ENCODE results near the gene SPATA18. TPM values are rescaled to one million over a fixed set of nuclear protein-coding genes. Genes with fewer than 3 reads are reported as not detected.

SPATA18 gene
- total RNA-seq, 1 experiment from 2014 or later: 0.13 TPM

- Histone ChIP-seq H3K27me3 (ENCODE audit: insufficient read depth, low read depth) (no peaks in the 10 kb centered on the region), H3K36me3 (ENCODE audit: low read depth) (no peaks in the 10 kb centered on the region), H3K9me3 (ENCODE audit: insufficient read depth, low read depth) (no peaks in the 10 kb centered on the region), H3K9me2 (ENCODE audit: insufficient read depth) (no peaks in the 10 kb centered on the region), H3K4me1 (replicated peaks; ENCODE audit: insufficient read depth) (no peaks in the 10 kb centered on the region), H2AFZ (no peak overlapping the region), H4K20me1 (ENCODE audit: insufficient read depth) (no peaks in the 10 kb centered on the region), H3K79me2 (ENCODE audit: low read depth) (no peaks in the 10 kb centered on the region), H3K4me3 (no peak overlapping the region), H3K4me2 (no peak overlapping the region), H3F3A (ENCODE audit: insufficient read depth, low read depth) (no peaks in the 10 kb centered on the region), H3K27ac (no peak overlapping the region)
- no peak for DNase-seq
- intact Hi-C loops (cut with micrococcal nuclease; ENCODE audit: unreplicated experiment): no loop called here
- ChIA-PET CTCF (no interaction called here), POLR2A (ENCODE audit: unreplicated experiment) (no interaction called here)
- BruUV-seq (replicated peaks): no TSS peak
- TF ChIP-seq EZH2 (IDR thresholded peaks at IDR 0.05; ENCODE audit: low read depth) (no peak), CTCF (conservative IDR thresholded peaks at IDR 0.05) (no peak)
Measured at GRCh38 chr4:52091801-52092200, 40.7 kb downstream of the SPATA18 start.

- Histone ChIP-seq H3K4me2 (no peak overlapping the region), H3K79me2 (ENCODE audit: low read depth) (no peaks in the 10 kb centered on the region), H3K27ac (no peak overlapping the region), H3K4me3 (no peak overlapping the region), H3F3A (ENCODE audit: insufficient read depth, low read depth) (no peaks in the 10 kb centered on the region), H2AFZ (no peak overlapping the region), H3K27me3 (ENCODE audit: insufficient read depth, low read depth) (no peaks in the 10 kb centered on the region), H3K9me2 (ENCODE audit: insufficient read depth) (no peaks in the 10 kb centered on the region), H3K9me3 (ENCODE audit: insufficient read depth, low read depth) (no peaks in the 10 kb centered on the region), H4K20me1 (ENCODE audit: insufficient read depth) (no peaks in the 10 kb centered on the region), H3K4me1 (replicated peaks; ENCODE audit: insufficient read depth) (no peaks in the 10 kb centered on the region), H3K36me3 (ENCODE audit: low read depth) (no peaks in the 10 kb centered on the region)
- CTCF ChIA-PET: no interaction called here
- intact Hi-C loops (cut with micrococcal nuclease; ENCODE audit: unreplicated experiment): no loop called here
- POLR2A ChIA-PET (ENCODE audit: unreplicated experiment): no interaction called here
- TF ChIP-seq CTCF (conservative IDR thresholded peaks at IDR 0.05): no peak
- TF ChIP-seq EZH2 (IDR thresholded peaks at IDR 0.05; ENCODE audit: low read depth): no peak
- no peak for DNase-seq
- no TSS peak for BruUV-seq (replicated peaks)
Measured at GRCh38 chr4:52093466-52093865, 42.4 kb downstream of the SPATA18 start.

- H3K36me3 ChIP-seq (ENCODE audit: low read depth): no peaks in the 10 kb centered on the region
- no peak overlapping the region for H3K4me2 ChIP-seq
- TF ChIP-seq CTCF (conservative IDR thresholded peaks at IDR 0.05) (no peak), EZH2 (IDR thresholded peaks at IDR 0.05; ENCODE audit: low read depth) (no peak)
- no peaks in the 10 kb centered on the region for H3K4me1 ChIP-seq (replicated peaks; ENCODE audit: insufficient read depth)
- H3K4me3 ChIP-seq: no peak overlapping the region
- ChIA-PET POLR2A (ENCODE audit: unreplicated experiment) (no interaction called here), CTCF (no interaction called here)
- H3K27me3 ChIP-seq (ENCODE audit: insufficient read depth, low read depth): no peaks in the 10 kb centered on the region
- intact Hi-C loops (cut with micrococcal nuclease; ENCODE audit: unreplicated experiment): no loop called here
- H3K9me2 ChIP-seq (ENCODE audit: insufficient read depth): no peaks in the 10 kb centered on the region
- DNase-seq: no peak
- no peaks in the 10 kb centered on the region for H3F3A ChIP-seq (ENCODE audit: insufficient read depth, low read depth)
- no peak overlapping the region for H2AFZ ChIP-seq
- no TSS peak for BruUV-seq (replicated peaks)
- H3K27ac ChIP-seq: no peak overlapping the region
- H3K79me2 ChIP-seq (ENCODE audit: low read depth): no peaks in the 10 kb centered on the region
- H4K20me1 ChIP-seq (ENCODE audit: insufficient read depth): no peaks in the 10 kb centered on the region
- H3K9me3 ChIP-seq (ENCODE audit: insufficient read depth, low read depth): no peaks in the 10 kb centered on the region
Measured at GRCh38 chr4:52094376-52095145, 43.5 kb downstream of the SPATA18 start.

All from PC-9 (cell line).